ENCODE data around the gene CCDC122.
A peak's percentile ranks its signal among the peaks of the same experiment; 100 is the strongest.

The CCDC122 gene

DNA sequence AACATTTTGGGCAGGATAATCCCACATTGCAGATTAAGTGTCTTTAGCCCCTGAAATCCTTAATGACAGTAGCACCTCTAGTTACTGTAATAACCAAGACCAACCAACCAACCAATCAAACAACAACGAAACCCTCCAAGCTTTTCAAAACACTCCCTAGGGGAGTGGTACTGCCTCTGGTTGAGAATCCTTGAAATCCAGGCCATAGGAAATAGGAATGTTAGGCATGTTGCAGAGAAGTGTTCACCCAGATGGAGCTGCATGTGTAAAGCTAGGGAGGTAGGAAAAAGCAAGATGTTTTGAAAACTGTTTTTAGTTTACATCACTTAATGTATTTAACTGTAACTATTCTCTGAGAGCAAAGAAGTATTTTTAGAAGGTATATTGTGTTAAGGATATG, 4.7 kb upstream of the CCDC122 start:
- no peak for FAIRE-seq
- DNase-seq (ENCODE audit: insufficient read length, low spot score), result no peak
- no peak for TF ChIP-seq POLR2A (IDR thresholded peaks at IDR 0.05; ENCODE audit: low read depth, low read length)

DNA sequence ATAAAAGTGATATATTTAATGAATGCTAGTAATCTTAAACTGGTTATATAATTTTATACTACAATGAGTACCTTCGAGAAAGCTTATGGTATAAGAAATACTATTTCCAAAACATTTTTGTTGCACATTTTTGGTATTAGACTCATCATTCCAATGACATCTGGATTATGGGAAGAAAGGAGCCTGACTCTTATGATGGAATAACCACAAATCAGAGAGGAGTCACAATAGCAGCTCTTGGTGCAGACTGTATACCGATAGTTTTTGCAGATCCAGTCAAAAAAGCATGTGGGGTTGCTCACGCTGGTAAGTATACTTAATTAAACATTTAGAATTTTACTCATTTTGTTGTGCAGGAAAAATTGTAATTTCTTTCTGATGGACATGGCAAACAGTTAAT, 4.1 kb upstream of the CCDC122 start:
- no peak for TF ChIP-seq POLR2A (IDR thresholded peaks at IDR 0.05; ENCODE audit: low read depth, low read length)
- no peak for DNase-seq (ENCODE audit: insufficient read length, low spot score)
- FAIRE-seq, result no peak

DNA sequence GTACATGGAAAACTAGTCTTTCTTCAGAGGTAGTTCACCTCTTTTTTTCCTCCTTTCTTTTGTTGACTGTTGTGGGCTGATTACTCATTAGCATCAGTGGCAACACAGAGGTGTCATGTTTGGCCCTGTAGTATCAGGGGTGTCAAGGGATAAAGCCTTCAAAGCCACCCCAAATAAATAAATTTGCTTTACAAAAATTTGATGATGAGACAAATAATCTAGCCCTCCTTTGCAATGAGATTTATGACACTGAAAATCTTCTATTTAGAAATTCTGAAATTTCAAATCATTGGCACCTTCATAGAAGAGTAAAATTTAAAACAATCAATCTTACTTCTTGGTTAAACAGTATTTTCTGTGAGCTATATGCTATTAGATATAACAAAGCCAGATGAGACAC, 2.0 kb upstream of the CCDC122 start:
- FAIRE-seq, result no peak
- no peak for TF ChIP-seq POLR2A (IDR thresholded peaks at IDR 0.05; ENCODE audit: low read depth, low read length)
- DNase-seq (ENCODE audit: insufficient read length, low spot score), result no peak

DNA sequence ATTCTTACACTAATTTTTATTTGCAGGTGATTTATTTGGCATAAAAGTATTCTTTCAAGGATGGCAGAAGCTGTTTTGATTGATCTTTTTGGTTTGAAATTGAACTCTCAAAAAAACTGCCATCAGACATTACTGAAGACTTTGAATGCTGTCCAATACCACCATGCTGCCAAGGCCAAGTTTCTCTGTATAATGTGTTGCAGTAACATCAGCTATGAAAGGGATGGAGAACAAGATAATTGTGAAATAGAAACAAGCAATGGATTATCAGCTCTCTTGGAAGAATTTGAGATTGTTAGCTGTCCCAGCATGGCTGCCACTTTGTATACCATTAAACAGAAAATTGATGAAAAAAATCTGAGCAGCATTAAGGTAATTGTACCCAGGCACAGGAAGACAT, 1.4 kb upstream of the CCDC122 start:
- no peak for TF ChIP-seq POLR2A (IDR thresholded peaks at IDR 0.05; ENCODE audit: low read depth, low read length)
- no peak for FAIRE-seq

DNA sequence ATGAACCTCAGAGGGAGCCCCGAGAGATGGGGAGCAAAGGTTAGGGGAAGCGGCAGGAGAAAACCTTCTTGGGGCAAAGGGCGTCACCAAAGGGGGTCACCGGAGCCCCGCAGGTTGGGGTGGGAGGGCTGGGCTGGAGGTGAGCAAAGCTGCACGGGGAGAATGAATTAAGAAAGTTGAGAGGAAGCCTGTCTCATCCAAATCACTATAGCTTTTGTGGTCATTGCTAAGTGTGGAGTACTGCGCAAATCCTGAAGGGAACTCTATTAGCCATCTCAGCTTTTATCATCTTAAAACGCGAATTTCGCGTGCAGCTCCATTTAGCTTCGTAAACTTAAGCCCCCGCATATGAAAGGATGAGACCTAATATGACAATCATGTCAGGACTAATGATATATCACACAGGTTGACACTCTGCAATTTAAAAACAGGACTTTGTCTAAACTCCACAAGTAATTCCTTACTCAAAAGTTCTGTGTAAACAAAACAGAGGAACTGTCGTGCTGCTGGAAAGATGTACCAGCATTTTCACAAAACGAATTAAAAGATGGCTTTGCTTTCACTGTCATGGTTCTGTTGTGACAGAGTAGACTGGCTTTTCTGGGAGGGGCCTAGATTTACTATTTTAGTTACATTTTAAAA, 795 bp upstream of the CCDC122 start:
- no peak for FAIRE-seq
- TF ChIP-seq POLR2A (IDR thresholded peaks at IDR 0.05; ENCODE audit: low read depth, low read length), result no peak
- DNase-seq (ENCODE audit: insufficient read length, low spot score), result no peak

More for the DNA sequence above, 1.4 kb upstream of the CCDC122 start:
- DNase-seq (ENCODE audit: insufficient read length, low spot score), result no peak

DNA sequence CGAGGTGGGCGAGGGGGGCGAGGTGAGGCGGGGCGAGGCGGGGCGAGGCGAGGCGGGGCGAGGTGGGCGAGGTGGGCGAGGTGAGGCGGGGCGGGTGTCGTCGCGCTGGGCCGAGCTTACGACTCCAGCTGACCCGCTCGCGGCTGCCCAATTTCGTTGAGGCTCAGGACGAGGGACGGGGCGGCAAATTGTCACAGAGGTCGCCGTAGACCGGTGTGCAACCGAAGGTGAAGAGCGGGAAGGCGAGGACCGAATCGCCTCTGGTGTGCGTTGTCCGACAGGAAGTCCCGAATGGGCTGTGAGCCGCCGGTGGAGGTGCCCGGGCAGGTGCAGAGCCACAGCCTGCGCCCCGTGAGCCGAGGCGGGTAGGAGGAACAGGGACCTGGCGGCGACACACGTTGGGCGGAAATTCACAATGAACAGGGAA, 228 bp upstream of the CCDC122 start, which contains the start of gene LACC1:
TSS of gene LACC1 (plus strand) at position 150 of the 427 bp plus-strand sequence. CDS start 1,082 bp downstream, outside the sequence.
- DNase-seq (ENCODE audit: insufficient read length, low spot score) (peak; percentile 21), FAIRE-seq (no peak)
- TF ChIP-seq POLR2A (IDR thresholded peaks at IDR 0.05; ENCODE audit: low read depth, low read length), result peak; percentile 3; the same call in 1 of the 2 replicates

DNA sequence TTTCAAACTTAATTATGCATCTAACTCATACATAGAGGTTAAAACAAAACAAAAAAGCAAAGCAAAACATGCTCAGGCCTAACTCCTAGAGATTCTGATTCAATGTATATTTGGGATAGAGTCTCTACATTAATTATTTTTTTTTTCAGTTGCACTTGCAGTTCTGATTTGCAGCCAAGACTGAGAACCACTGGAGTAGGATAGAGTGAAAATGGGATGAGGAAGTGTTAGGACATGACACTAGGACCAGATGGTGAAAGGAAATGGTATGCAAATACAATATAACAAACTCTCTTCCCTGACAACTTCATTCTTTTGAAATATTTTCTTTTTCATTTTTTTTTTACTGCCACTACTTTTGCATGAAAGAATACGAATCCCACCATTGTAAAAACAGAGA, 1.8 kb downstream of the CCDC122 start:
- no peak for FAIRE-seq
- DNase-seq (ENCODE audit: insufficient read length, low spot score), result no peak
- no peak for TF ChIP-seq POLR2A (IDR thresholded peaks at IDR 0.05; ENCODE audit: low read depth, low read length)

DNA sequence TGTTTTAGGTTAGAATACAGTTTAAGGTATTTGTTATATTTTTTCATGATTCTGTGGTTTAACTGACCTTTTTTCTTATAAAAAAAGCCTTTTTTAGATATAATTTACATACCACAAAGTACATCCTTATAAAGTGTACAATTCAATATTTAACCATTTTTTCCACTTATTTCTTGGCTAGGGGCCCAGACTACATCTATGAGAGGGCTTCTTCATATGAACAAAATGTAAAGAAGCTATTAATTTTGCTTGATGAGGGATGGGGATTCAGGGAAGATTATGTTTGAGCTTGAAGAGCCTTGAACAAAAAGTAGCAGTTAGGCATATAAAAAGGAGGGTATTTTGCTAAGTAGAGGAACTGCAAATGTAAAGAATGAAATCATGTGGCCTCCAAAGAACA, 2.2 kb downstream of the CCDC122 start:
- DNase-seq (ENCODE audit: insufficient read length, low spot score) (no peak), FAIRE-seq (no peak)
- TF ChIP-seq POLR2A (IDR thresholded peaks at IDR 0.05; ENCODE audit: low read depth, low read length), result no peak

DNA sequence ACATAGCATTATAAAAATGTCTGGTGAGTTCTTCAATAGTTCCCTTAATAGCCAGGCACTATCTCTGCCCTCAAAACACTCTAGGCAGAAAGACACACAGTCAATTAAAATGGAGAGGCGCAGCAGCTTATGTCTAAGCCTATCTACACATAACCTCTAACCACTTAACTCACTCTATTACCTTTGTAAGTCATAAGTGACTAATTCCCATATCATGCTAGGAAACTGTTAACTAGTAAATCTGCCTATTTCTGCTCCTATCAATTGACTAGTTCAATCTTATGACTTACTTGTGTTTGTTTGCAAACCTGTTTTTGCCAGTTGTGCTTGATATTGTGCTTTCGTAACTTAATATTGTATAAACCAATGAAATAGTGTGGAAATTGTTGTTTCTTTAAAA, 3.2 kb downstream of the CCDC122 start:
- TF ChIP-seq POLR2A (IDR thresholded peaks at IDR 0.05; ENCODE audit: low read depth, low read length), result no peak

DNA sequence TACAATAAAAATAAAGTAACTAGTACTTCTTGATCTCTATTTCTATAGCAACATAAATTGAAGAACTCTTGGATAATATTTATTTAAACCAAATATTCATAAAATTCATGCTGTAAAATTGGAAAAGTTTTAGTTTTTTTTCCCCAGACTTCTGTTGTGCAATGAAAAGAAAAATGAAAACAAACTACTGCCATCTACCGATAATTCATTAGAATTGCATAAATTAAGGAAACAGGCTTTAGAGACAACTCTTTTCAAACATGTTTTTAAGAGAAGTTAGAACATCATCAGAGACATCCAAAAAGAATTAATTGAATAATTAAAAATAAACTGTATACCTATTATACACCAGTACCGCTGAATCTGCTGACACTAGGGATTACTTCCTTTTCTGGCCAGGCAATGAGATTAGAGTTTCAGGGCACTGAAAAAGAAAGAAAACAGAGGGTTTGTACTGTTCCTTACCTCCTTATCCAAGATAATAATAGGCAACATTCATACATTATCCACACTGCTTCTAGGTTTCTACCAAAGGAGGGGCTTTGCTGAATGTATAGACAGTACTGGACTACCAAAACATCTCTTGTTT, 4.9 kb downstream of the CCDC122 start:
- no peak for TF ChIP-seq POLR2A (IDR thresholded peaks at IDR 0.05; ENCODE audit: low read depth, low read length)
- DNase-seq (ENCODE audit: insufficient read length, low spot score), result no peak
- FAIRE-seq, result no peak

More for the DNA sequence above, 3.2 kb downstream of the CCDC122 start:
- DNase-seq (ENCODE audit: insufficient read length, low spot score), result no peak
- FAIRE-seq, result no peak

DNA sequence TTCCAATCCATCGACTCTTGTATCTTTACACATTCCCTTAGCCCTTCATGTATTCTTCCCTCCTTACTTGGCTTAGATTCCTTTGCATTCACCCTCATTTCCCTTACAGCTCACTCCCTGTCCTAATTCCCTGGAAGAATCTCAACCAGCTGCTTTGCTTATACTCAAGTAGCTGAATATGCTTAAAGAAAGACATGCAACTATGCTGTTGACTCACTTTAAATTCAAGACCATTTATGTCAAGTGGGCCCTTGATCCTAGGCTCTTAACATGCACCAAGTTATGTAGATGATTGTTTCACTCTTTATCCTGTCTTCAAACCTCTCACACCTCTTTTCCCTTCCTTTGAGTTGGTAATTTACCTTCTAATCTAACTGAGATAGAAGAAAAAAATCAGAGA, 7.4 kb downstream of the CCDC122 start:
- no peak for FAIRE-seq
- no peak for DNase-seq (ENCODE audit: insufficient read length, low spot score)
- no peak for TF ChIP-seq POLR2A (IDR thresholded peaks at IDR 0.05; ENCODE audit: low read depth, low read length)

DNA sequence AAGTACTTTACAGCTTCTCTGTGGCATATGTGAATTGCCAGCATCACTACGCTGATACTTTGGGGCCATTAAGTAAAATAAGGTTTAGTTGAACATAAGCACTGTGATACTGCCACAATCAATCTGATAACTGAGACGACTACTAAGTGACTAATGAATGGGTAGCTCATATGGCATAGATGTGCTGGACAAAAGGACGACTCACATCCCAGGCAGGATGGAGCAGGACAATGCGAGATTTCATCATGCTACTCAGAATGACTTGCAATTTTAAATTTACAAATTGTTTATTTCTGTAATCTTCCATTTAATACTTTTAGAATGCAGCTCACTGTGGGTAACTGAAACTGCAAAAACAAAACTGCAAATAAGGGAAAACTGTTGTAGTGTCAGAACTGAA, 13.6 kb downstream of the CCDC122 start:
- TF ChIP-seq POLR2A (IDR thresholded peaks at IDR 0.05; ENCODE audit: low read depth, low read length), result no peak
- peak; percentile 65 for FAIRE-seq
- DNase-seq (ENCODE audit: insufficient read length, low spot score), result no peak

DNA sequence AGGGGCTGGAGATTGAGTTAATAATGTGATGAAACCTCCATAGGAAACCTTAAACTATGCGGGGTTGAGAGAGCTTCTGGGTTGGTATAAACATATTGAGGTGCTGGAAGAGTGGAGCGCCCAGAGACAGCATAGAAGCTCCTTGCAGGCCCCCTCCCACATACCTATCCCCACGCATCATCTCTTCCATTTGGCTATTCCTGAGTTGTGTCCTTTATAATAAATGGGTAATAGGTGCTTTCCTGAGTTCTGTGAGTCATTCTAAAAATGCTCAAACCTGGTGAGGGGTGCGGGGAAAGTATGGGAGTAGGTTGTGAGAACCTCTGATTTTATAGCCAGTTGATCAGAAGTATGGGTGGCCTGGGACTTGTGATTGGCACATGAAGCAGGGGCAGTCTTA, 14.6 kb downstream of the CCDC122 start:
- FAIRE-seq (no peak), DNase-seq (ENCODE audit: insufficient read length, low spot score) (no peak)
- no peak for TF ChIP-seq POLR2A (IDR thresholded peaks at IDR 0.05; ENCODE audit: low read depth, low read length)

DNA sequence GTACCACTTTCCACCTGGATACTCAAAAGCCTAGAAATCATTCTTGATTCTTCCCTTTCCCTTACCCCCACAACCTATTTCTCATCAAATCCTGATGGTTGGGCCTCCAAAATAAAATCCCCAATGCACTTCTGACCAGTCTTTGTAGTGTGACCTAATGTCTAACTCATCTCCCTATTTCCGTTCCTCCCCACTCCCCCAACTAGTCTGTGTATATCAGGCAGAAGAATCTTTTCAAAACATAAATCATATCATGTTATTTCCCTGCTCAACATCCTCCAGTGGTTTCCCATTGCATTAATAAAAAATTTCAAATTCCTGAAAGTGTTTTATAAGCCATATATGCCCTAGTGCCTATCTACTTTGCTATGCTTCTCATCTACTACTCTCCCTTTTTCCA, 17.7 kb downstream of the CCDC122 start:
- TF ChIP-seq POLR2A (IDR thresholded peaks at IDR 0.05; ENCODE audit: low read depth, low read length), result no peak
- FAIRE-seq, result no peak
- DNase-seq (ENCODE audit: insufficient read length, low spot score), result no peak

DNA sequence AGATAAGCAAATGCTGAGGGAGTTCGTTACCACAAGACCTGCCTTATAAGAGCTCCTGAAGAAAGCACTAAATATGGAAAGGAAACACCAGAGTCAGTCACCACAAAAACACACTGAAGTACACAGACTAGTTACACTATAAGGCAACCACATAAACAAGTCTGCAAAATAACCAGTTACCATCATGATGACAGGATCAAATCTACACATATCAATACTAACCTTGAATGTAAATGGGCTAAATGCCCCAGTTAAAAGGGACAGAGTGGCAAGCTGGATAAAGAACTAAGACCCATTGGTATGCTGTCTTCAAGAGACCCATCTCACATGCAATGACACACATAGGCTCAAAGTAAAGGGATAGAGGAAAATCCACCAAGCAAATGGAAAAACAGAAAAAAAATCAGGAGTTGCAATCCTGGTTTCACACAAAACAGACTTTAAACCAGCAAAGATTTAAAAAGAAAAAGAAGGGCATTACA, 26.6 kb downstream of the CCDC122 start:
- no peak for DNase-seq (ENCODE audit: insufficient read length, low spot score)
- TF ChIP-seq POLR2A (IDR thresholded peaks at IDR 0.05; ENCODE audit: low read depth, low read length), result no peak
- no peak for FAIRE-seq

All from H54 (cell line).